Measurements from ENCODE around the gene HNRNPM.

Gene HNRNPM

GRCh38 chr19:8457209-8457608, 12.4 kb downstream of the HNRNPM start:
- no peak overlapping the region for H3K18ac ChIP-seq (ENCODE audit: low read length)
- peaks cover 5 to 12% of the 10 kb centered on the region in 2 experiments for H3K4me1 ChIP-seq (ENCODE audit: control insufficient read depth in 1 of 2, insufficient read depth in 2 of 2, low read length in 2 of 2)
- no peak overlapping the region for H3K4me2 ChIP-seq (ENCODE audit: low read length)
- H2BK120ac ChIP-seq (ENCODE audit: insufficient read depth, low read length, poor library complexity) = no peak overlapping the region
- no peak overlapping the region for H3K27ac ChIP-seq (ENCODE audit: low read depth, low read length)
- no peak overlapping the region for H3K23ac ChIP-seq (ENCODE audit: low read length)
- no peak for DNase-seq
- no peak overlapping the region for H2BK12ac ChIP-seq (ENCODE audit: low read length)
- H3K36me3 ChIP-seq (ENCODE audit: control insufficient read depth in 1 of 2, insufficient read depth in 2 of 2, low read length in 2 of 2) = peaks cover 22 to 38% of the 10 kb centered on the region in 2 experiments
- H2BK5ac ChIP-seq (ENCODE audit: low read depth, low read length, poor library complexity) = no peak overlapping the region
- H3K79me2 ChIP-seq (ENCODE audit: control insufficient read depth, insufficient read depth, low read length, poor library complexity) = peaks cover 29% of the 10 kb centered on the region
- H4K8ac ChIP-seq (ENCODE audit: low read depth, low read length) = no peak overlapping the region
- peak overlapping the region; percentile 97 for H3K4ac ChIP-seq (ENCODE audit: low read depth, low read length)
- H3K9me3 ChIP-seq (ENCODE audit: insufficient read depth, low read depth, low read length) = no peaks in the 10 kb centered on the region
- no peak overlapping the region for H4K91ac ChIP-seq (ENCODE audit: low read depth, low read length)
- no peak overlapping the region for H3K9ac ChIP-seq (ENCODE audit: low read length)
- WGBS (ENCODE audit: extremely low coverage, insufficient coverage, insufficient read length) = no CpG with 5 or more reads among the region's 3 CpGs
- no peak overlapping the region for H4K12ac ChIP-seq (ENCODE audit: low read depth, low read length)
- no peaks in the 10 kb centered on the region for H3K79me1 ChIP-seq (ENCODE audit: low read length)
- H2AK5ac ChIP-seq (ENCODE audit: low read length) = no peak overlapping the region
- no peak overlapping the region for H2AFZ ChIP-seq (ENCODE audit: insufficient read depth, low read length, poor library complexity)
- H3K27me3 ChIP-seq (ENCODE audit: insufficient read depth, low read length) = no peaks in the 10 kb centered on the region
- no peak overlapping the region for H3K4me3 ChIP-seq (ENCODE audit: low read depth, low read length)
- no peak overlapping the region for H3K14ac ChIP-seq (ENCODE audit: low read length)

DNA sequence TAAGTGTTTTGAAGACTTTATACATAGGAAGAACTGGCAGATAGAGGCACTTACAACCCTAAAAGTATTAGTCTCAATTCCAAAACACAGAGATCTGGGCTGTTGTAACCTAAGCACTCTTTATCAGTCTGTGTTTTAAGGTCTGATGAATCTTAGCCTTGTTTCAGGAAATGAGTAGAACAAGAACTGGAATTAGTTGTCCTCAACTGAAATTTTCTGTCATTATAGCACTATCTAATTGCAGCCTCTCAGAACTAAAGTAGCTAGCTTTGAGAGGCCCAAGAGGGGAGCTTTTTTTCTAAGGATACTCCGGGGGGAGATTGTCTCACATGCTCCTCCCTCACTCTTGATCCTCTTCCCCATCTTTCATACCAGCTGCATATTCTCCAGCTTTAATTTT, 13.1 kb downstream of the HNRNPM start:
- H3K9me3 ChIP-seq (ENCODE audit: insufficient read depth, low read depth, low read length) = no peaks in the 10 kb centered on the region
- H3K9ac ChIP-seq (ENCODE audit: low read length) = no peak overlapping the region
- H3K27ac ChIP-seq (ENCODE audit: low read depth, low read length) = no peak overlapping the region
- no peak overlapping the region for H2AK5ac ChIP-seq (ENCODE audit: low read length)
- no peak overlapping the region for H4K8ac ChIP-seq (ENCODE audit: low read depth, low read length)
- WGBS (ENCODE audit: extremely low coverage, insufficient coverage, insufficient read length) = no CpG with 5 or more reads among the region's 1 CpG
- no peak overlapping the region for H3K4me2 ChIP-seq (ENCODE audit: low read length)
- no peak overlapping the region for H3K4me3 ChIP-seq (ENCODE audit: low read depth, low read length)
- no peak overlapping the region for H2BK120ac ChIP-seq (ENCODE audit: insufficient read depth, low read length, poor library complexity)
- DNase-seq = no peak
- no peak overlapping the region for H3K23ac ChIP-seq (ENCODE audit: low read length)
- H3K18ac ChIP-seq (ENCODE audit: low read length) = no peak overlapping the region
- no peak overlapping the region for H2AFZ ChIP-seq (ENCODE audit: insufficient read depth, low read length, poor library complexity)
- no peak overlapping the region for H3K14ac ChIP-seq (ENCODE audit: low read length)
- no peak overlapping the region for H2BK12ac ChIP-seq (ENCODE audit: low read length)
- peaks cover 20 to 32% of the 10 kb centered on the region in 2 experiments for H3K36me3 ChIP-seq (ENCODE audit: control insufficient read depth in 1 of 2, insufficient read depth in 2 of 2, low read length in 2 of 2)
- no peak overlapping the region for H2BK5ac ChIP-seq (ENCODE audit: low read depth, low read length, poor library complexity)
- H3K79me1 ChIP-seq (ENCODE audit: low read length) = no peaks in the 10 kb centered on the region
- peak overlapping the region; percentile 93 for H3K4ac ChIP-seq (ENCODE audit: low read depth, low read length)
- no peaks in the 10 kb centered on the region for H3K27me3 ChIP-seq (ENCODE audit: insufficient read depth, low read length)
- no peak overlapping the region for H4K91ac ChIP-seq (ENCODE audit: low read depth, low read length)
- peaks cover 25% of the 10 kb centered on the region for H3K79me2 ChIP-seq (ENCODE audit: control insufficient read depth, insufficient read depth, low read length, poor library complexity)
- no peak overlapping the region for H4K12ac ChIP-seq (ENCODE audit: low read depth, low read length)
- H3K4me1 ChIP-seq (ENCODE audit: control insufficient read depth in 1 of 2, insufficient read depth in 2 of 2, low read length in 2 of 2) = peaks cover 5 to 8% of the 10 kb centered on the region in 2 experiments

- no peak overlapping the region for H3K4me2 ChIP-seq (ENCODE audit: low read length)
Observed at GRCh38 chr19:8458380-8458779, 13.6 kb downstream of the HNRNPM start.

GRCh38 chr19:8459095-8459494, 14.3 kb downstream of the HNRNPM start:
- Histone ChIP-seq H2BK12ac (ENCODE audit: low read length) (no peak overlapping the region), H3K79me2 (ENCODE audit: control insufficient read depth, insufficient read depth, low read length, poor library complexity) (peaks cover 18% of the 10 kb centered on the region), H3K36me3 (ENCODE audit: control insufficient read depth in 1 of 2, insufficient read depth in 2 of 2, low read length in 2 of 2) (peaks cover 22 to 35% of the 10 kb centered on the region in 2 experiments), H3K79me1 (ENCODE audit: low read length) (no peaks in the 10 kb centered on the region), H3K4me3 (ENCODE audit: low read depth, low read length) (no peak overlapping the region), H2BK120ac (ENCODE audit: insufficient read depth, low read length, poor library complexity) (no peak overlapping the region), H3K27ac (ENCODE audit: low read depth, low read length) (no peak overlapping the region), H4K8ac (ENCODE audit: low read depth, low read length) (no peak overlapping the region), H3K18ac (ENCODE audit: low read length) (no peak overlapping the region), H3K4me2 (ENCODE audit: low read length) (no peak overlapping the region), H4K91ac (ENCODE audit: low read depth, low read length) (no peak overlapping the region), H2AFZ (ENCODE audit: insufficient read depth, low read length, poor library complexity) (no peak overlapping the region), H3K9me3 (ENCODE audit: insufficient read depth, low read depth, low read length) (no peaks in the 10 kb centered on the region), H3K4ac (ENCODE audit: low read depth, low read length) (no peak overlapping the region), H4K12ac (ENCODE audit: low read depth, low read length) (no peak overlapping the region), H2AK5ac (ENCODE audit: low read length) (no peak overlapping the region), H3K4me1 (ENCODE audit: control insufficient read depth in 1 of 2, insufficient read depth in 2 of 2, low read length in 2 of 2) (peaks cover 8 to 11% of the 10 kb centered on the region in 2 experiments), H3K23ac (ENCODE audit: low read length) (no peak overlapping the region), H3K14ac (ENCODE audit: low read length) (no peak overlapping the region), H2BK5ac (ENCODE audit: low read depth, low read length, poor library complexity) (no peak overlapping the region), H3K9ac (ENCODE audit: low read length) (no peak overlapping the region), H3K27me3 (ENCODE audit: insufficient read depth, low read length) (no peaks in the 10 kb centered on the region)
- WGBS (ENCODE audit: extremely low coverage, insufficient coverage, insufficient read length) = no CpG with 5 or more reads among the region's 7 CpGs
- DNase-seq = no peak

More at GRCh38 chr19:8458380-8458779, 13.6 kb downstream of the HNRNPM start:
- Histone ChIP-seq H3K23ac (ENCODE audit: low read length) (no peak overlapping the region), H3K27me3 (ENCODE audit: insufficient read depth, low read length) (no peaks in the 10 kb centered on the region), H3K4ac (ENCODE audit: low read depth, low read length) (peak overlapping the region; percentile 93), H2AK5ac (ENCODE audit: low read length) (no peak overlapping the region), H3K79me1 (ENCODE audit: low read length) (no peaks in the 10 kb centered on the region), H3K9me3 (ENCODE audit: insufficient read depth, low read depth, low read length) (no peaks in the 10 kb centered on the region), H3K79me2 (ENCODE audit: control insufficient read depth, insufficient read depth, low read length, poor library complexity) (peaks cover 23% of the 10 kb centered on the region), H2BK120ac (ENCODE audit: insufficient read depth, low read length, poor library complexity) (no peak overlapping the region), H2BK12ac (ENCODE audit: low read length) (no peak overlapping the region), H3K4me1 (ENCODE audit: control insufficient read depth in 1 of 2, insufficient read depth in 2 of 2, low read length in 2 of 2) (peaks cover 5 to 8% of the 10 kb centered on the region in 2 experiments), H3K4me3 (ENCODE audit: low read depth, low read length) (no peak overlapping the region), H3K9ac (ENCODE audit: low read length) (no peak overlapping the region), H3K36me3 (ENCODE audit: control insufficient read depth in 1 of 2, insufficient read depth in 2 of 2, low read length in 2 of 2) (peaks cover 20 to 32% of the 10 kb centered on the region in 2 experiments), H3K18ac (ENCODE audit: low read length) (no peak overlapping the region), H2BK5ac (ENCODE audit: low read depth, low read length, poor library complexity) (no peak overlapping the region), H3K27ac (ENCODE audit: low read depth, low read length) (no peak overlapping the region), H4K91ac (ENCODE audit: low read depth, low read length) (no peak overlapping the region), H2AFZ (ENCODE audit: insufficient read depth, low read length, poor library complexity) (no peak overlapping the region), H4K12ac (ENCODE audit: low read depth, low read length) (no peak overlapping the region), H3K14ac (ENCODE audit: low read length) (no peak overlapping the region), H4K8ac (ENCODE audit: low read depth, low read length) (no peak overlapping the region)
- DNase-seq = no peak
- no CpG with 5 or more reads among the region's 5 CpGs for WGBS (ENCODE audit: extremely low coverage, insufficient coverage, insufficient read length)
